H1 (cell line): Measurements from ENCODE around the gene TLCD5. TPM values are rescaled to one million over a fixed set of nuclear protein-coding genes. Genes with fewer than 3 reads are reported as not detected.

ENCODE experiments used
- PHF8 ChIP-seq: fragments of 200-600 bp; sonication (generic); conservative IDR thresholded peaks from 2 replicates; pipeline ENCODE4 v1.7.1; 2012; ENCODE audit warnings: low read depth, mild to moderate bottlenecking, inconsistent platforms, low read length, moderate library complexity
- POU5F1 ChIP-seq: IDR thresholded peaks from 2 replicates; pipeline ENCODE4 v1.6.1; 2011; ENCODE audit warnings: low read depth, mild to moderate bottlenecking, low read length, moderate library complexity
- polyA plus RNA-seq, 7 experiments: library from polyadenylated mRNA; depleted of rRNA in 3 of 7; stranded (reverse) in 5 of 7; unstranded in 2 of 7; fragments of >200 nt in 5 of 7; fragments of 200-250 nt in 2 of 7; gene quantifications; 1 replicate in 5 of 7; 2 replicates in 1 of 7; 4 replicates in 1 of 7; pipeline versions ENCODE4 v1.2.1 to v1.2.3, GENCODE V29; 2011 to 2013; ENCODE audit warnings: missing spikeins in 2 of 7, mixed read lengths in 2 of 7
- total RNA-seq: library from RNA; stranded (reverse); fragmentation: NEBNext Ultra II Directional; extraction: Animal tissue kit (Norgen Biotek cat#: 25700); gene quantifications from 2 replicates; pipeline ENCODE4 v1.2.1, GENCODE V29; 2021
- TF ChIP-seq, protein P1 (sequence below): fragments of 300-600 bp; sonication (generic); IDR thresholded peaks from 2 replicates; pipeline ENCODE4 v1.7.1; 2012; ENCODE audit warnings: low read length, moderate library complexity, mild to moderate bottlenecking, inconsistent platforms; ENCODE audit not compliant: insufficient replicate concordance

The TLCD5 gene
- total and polyA plus RNA-seq, 2 of the 8 experiments (the other 6 are each of a cell fraction or from before 2014, with no cell fraction given): 9.5 to 10.1 TPM

DNA sequence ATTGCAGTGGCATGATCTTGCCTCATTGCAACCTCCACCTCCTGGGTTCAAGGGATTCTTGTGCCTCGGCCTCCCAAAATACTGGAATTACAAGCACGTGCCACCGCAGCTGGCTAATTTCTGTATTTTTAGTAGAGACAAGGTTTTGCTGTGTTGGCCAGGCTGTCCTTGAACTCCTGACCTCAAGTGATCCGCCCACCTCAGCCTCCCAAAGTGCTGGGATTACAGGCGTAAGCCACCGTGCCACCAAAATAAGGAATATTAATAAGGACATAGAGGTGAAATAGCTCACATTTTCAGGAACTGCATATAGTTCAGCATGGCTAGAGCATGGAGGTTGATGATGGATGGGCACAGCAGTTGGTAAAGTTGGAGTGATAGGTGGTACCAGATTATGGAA is 32.5 kb downstream of the TLCD5 start (continued):
- TF ChIP-seq, protein P1, sequence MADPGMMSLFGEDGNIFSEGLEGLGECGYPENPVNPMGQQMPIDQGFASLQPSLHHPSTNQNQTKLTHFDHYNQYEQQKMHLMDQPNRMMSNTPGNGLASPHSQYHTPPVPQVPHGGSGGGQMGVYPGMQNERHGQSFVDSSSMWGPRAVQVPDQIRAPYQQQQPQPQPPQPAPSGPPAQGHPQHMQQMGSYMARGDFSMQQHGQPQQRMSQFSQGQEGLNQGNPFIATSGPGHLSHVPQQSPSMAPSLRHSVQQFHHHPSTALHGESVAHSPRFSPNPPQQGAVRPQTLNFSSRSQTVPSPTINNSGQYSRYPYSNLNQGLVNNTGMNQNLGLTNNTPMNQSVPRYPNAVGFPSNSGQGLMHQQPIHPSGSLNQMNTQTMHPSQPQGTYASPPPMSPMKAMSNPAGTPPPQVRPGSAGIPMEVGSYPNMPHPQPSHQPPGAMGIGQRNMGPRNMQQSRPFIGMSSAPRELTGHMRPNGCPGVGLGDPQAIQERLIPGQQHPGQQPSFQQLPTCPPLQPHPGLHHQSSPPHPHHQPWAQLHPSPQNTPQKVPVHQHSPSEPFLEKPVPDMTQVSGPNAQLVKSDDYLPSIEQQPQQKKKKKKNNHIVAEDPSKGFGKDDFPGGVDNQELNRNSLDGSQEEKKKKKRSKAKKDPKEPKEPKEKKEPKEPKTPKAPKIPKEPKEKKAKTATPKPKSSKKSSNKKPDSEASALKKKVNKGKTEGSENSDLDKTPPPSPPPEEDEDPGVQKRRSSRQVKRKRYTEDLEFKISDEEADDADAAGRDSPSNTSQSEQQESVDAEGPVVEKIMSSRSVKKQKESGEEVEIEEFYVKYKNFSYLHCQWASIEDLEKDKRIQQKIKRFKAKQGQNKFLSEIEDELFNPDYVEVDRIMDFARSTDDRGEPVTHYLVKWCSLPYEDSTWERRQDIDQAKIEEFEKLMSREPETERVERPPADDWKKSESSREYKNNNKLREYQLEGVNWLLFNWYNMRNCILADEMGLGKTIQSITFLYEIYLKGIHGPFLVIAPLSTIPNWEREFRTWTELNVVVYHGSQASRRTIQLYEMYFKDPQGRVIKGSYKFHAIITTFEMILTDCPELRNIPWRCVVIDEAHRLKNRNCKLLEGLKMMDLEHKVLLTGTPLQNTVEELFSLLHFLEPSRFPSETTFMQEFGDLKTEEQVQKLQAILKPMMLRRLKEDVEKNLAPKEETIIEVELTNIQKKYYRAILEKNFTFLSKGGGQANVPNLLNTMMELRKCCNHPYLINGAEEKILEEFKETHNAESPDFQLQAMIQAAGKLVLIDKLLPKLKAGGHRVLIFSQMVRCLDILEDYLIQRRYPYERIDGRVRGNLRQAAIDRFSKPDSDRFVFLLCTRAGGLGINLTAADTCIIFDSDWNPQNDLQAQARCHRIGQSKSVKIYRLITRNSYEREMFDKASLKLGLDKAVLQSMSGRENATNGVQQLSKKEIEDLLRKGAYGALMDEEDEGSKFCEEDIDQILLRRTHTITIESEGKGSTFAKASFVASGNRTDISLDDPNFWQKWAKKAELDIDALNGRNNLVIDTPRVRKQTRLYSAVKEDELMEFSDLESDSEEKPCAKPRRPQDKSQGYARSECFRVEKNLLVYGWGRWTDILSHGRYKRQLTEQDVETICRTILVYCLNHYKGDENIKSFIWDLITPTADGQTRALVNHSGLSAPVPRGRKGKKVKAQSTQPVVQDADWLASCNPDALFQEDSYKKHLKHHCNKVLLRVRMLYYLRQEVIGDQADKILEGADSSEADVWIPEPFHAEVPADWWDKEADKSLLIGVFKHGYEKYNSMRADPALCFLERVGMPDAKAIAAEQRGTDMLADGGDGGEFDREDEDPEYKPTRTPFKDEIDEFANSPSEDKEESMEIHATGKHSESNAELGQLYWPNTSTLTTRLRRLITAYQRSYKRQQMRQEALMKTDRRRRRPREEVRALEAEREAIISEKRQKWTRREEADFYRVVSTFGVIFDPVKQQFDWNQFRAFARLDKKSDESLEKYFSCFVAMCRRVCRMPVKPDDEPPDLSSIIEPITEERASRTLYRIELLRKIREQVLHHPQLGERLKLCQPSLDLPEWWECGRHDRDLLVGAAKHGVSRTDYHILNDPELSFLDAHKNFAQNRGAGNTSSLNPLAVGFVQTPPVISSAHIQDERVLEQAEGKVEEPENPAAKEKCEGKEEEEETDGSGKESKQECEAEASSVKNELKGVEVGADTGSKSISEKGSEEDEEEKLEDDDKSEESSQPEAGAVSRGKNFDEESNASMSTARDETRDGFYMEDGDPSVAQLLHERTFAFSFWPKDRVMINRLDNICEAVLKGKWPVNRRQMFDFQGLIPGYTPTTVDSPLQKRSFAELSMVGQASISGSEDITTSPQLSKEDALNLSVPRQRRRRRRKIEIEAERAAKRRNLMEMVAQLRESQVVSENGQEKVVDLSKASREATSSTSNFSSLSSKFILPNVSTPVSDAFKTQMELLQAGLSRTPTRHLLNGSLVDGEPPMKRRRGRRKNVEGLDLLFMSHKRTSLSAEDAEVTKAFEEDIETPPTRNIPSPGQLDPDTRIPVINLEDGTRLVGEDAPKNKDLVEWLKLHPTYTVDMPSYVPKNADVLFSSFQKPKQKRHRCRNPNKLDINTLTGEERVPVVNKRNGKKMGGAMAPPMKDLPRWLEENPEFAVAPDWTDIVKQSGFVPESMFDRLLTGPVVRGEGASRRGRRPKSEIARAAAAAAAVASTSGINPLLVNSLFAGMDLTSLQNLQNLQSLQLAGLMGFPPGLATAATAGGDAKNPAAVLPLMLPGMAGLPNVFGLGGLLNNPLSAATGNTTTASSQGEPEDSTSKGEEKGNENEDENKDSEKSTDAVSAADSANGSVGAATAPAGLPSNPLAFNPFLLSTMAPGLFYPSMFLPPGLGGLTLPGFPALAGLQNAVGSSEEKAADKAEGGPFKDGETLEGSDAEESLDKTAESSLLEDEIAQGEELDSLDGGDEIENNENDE: no peak
- TF ChIP-seq POU5F1: no peak
- TF ChIP-seq PHF8: no peak
